GM12892 (cell line): ENCODE results near the gene QDPR.

Experiments
- POLR2A ChIP-seq: IDR thresholded peaks from 2 replicates; pipeline ENCODE4 v1.6.1; 2011; ENCODE audit warnings: low read depth, low read length, control low read depth
- POLR2AphosphoS5 ChIP-seq: IDR thresholded peaks from 2 replicates; pipeline ENCODE4 v1.6.1; 2011; ENCODE audit warnings: low read depth, low read length, control low read depth

GRCh38 chr4:17546678-17547077 is 34.8 kb upstream of the QDPR start:
- TF ChIP-seq POLR2A = no peak
- no peak for TF ChIP-seq POLR2AphosphoS5
